ENCODE results near the gene HP1BP3.

HP1BP3 gene

GRCh38 chr1:20770314-20771087 is 16.6 kb downstream of the HP1BP3 start:
- DNase-seq (ENCODE audit: low read depth in 2 of 2): no peak

- DNase-seq (ENCODE audit: low read depth in 2 of 2): no peak
These were observed 19.8 kb downstream of the HP1BP3 start for GRCh38 chr1:20767271-20767670.

GRCh38 chr1:20763417-20763816 is 23.7 kb downstream of the HP1BP3 start:
- DNase-seq (ENCODE audit: low read depth in 2 of 2): no peak

GRCh38 chr1:20760322-20760721 is 26.8 kb downstream of the HP1BP3 start:
- DNase-seq (ENCODE audit: low read depth in 2 of 2): no peak

GRCh38 chr1:20753589-20753988 is 33.5 kb downstream of the HP1BP3 start:
- DNase-seq (ENCODE audit: low read depth in 2 of 2): no peak

- DNase-seq (ENCODE audit: low read depth in 2 of 2): no peak
These were observed 35.6 kb downstream of the HP1BP3 start for GRCh38 chr1:20751462-20751990.

GRCh38 chr1:20742671-20743070 is 44.4 kb downstream of the HP1BP3 start:
- DNase-seq (ENCODE audit: low read depth in 2 of 2): no peak

GRCh38 chr1:20740781-20741180 is 46.3 kb downstream of the HP1BP3 start:
- DNase-seq (ENCODE audit: low read depth in 2 of 2): no peak

- no peak for DNase-seq (ENCODE audit: low read depth in 2 of 2)
These were observed 47.9 kb downstream of the HP1BP3 start for GRCh38 chr1:20739225-20739624.

GRCh38 chr1:20735581-20736111 is 51.5 kb downstream of the HP1BP3 start:
- DNase-seq (ENCODE audit: low read depth in 2 of 2): no peak

GRCh38 chr1:20733360-20733975 is 53.6 kb downstream of the HP1BP3 start:
- DNase-seq (ENCODE audit: low read depth in 2 of 2): no peak

GRCh38 chr1:20732588-20733359 is 54.3 kb downstream of the HP1BP3 start, which contains the start of gene SH2D5:
TSS of gene SH2D5 (minus strand) at chr1:20732703. CDS start at chr1:20728044, 4,659 bp downstream.
- DNase-seq (ENCODE audit: low read depth in 2 of 2): peak; percentile 24 to 44

GRCh38 chr1:20732071-20732587 is 55.0 kb downstream of the HP1BP3 start:
- no peak for DNase-seq (ENCODE audit: low read depth in 2 of 2)

GRCh38 chr1:20731057-20731991 is 55.8 kb downstream of the HP1BP3 start:
- no peak for DNase-seq (ENCODE audit: low read depth in 2 of 2)

GRCh38 chr1:20730690-20731056 is 56.4 kb downstream of the HP1BP3 start:
- no peak for DNase-seq (ENCODE audit: low read depth in 2 of 2)

GRCh38 chr1:20729990-20730689 is 57.0 kb downstream of the HP1BP3 start:
- no peak for DNase-seq (ENCODE audit: low read depth in 2 of 2)

GRCh38 chr1:20729155-20729931 is 57.8 kb downstream of the HP1BP3 start:
- DNase-seq (ENCODE audit: low read depth in 2 of 2): no peak

GRCh38 chr1:20728371-20729154 is 58.5 kb downstream of the HP1BP3 start:
- no peak for DNase-seq (ENCODE audit: low read depth in 2 of 2)
